NCI-H1092 (cell line): Measurements from ENCODE around the gene CCDC158.

Experiments
- DNase-seq: peaks from one replicate; lab custom pipeline; 2025; lab: John Stamatoyannopoulos, UW

The CCDC158 gene

DNA sequence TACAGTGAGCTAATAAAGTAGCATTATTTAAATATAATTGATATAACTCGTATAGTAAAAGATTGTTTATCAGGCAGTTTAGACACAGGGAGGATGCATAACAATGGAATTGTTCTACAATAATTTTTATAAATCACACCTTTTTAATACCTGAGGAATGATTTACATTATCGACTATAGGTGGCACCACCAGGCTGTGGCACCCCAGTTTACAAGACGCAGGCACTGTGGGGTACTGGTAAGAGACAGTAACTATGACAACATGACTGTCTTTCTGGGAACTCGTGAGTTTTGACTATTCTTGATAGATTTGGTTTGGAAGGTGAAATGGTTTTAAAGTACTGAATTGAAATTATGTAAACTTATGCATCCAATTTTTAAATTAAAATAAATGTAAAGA is 141.5 kb downstream of the CCDC158 start:
- DNase-seq, result no peak

DNA sequence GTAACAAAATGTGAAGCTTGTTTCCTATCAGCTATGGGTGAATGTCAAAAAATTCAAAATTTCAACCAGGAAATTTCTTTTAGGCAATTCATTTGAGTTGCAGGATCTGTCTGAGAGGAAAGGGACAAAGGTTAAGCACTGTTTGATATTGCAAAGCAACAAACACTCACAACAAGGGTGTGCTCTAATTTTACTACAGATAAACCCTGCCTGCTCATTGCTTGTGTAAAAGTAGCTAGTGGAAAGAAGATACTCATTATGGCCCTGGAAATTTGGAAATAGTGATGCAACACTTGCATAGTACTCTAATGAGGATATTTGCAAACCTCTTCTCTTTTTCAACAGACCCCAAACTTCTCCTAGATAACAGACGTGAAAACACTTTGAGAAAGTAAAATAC is 142.4 kb downstream of the CCDC158 start:
- DNase-seq, result no peak

DNA sequence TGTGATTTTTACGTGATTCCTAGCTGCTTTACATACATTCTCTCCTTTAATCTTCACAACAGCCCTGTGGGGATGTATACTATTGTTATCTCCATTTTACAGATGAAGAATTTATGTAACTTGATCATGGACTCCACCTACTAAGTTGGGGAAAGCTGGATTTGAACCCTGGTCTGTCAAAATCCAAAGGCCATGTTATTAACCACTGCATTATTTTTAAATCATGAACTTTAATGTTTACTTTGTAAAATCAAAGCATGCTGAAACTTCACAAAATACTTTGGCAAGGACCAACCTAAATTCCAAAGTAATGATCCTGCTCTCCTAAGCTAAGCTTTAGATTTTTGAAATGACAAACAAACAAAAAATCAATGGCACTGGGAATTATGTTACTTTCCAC is 143.3 kb downstream of the CCDC158 start:
- DNase-seq, result no peak

DNA sequence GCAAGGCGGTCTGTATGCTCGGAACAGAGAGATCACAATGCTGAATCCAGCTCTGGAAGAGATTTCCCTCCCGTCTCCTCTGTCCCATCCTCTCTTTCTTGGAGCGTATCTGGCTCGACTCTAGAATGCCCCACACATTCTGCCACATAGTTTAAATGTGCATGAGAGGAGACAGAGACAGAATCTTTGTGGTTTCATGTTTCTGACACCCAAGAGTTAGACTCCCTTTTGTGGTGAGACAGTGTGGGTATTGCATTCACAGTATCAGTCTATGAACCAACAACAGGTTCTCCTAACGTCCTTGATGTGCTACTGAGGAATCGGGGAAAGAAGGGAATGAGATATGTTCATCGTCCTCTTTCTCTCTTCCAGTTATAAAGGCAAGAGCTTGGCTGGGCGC is 144.1 kb downstream of the CCDC158 start:
- no peak for DNase-seq

DNA sequence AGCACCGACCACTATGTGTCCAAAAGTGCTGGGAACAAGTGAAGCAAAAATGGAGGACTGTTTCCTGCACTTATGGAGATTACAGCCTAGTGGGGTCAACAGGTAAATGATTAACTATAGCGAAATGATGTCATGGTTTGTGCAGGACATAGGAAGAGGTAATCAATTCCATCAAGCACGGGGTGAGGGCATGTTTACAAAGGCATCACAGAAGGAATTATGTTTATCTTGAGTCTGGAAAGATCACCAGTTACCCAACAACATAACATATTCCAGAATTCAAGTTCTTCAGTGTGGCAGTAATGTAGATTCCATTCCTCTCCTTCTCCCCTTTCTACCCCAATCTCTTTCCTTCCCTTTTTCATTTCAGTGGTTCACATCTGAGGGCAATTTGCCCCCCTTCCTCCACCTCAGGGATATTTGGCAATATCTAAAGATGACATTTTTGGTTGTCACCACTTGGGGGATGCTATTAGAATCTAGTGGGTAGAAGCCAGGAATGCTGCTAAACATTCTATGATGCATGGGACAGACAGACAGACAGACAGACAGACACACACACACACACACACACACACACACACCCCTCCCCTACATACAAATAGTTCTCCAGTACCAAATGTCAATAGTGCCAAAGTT is 145.3 kb downstream of the CCDC158 start:
- DNase-seq, result no peak

DNA sequence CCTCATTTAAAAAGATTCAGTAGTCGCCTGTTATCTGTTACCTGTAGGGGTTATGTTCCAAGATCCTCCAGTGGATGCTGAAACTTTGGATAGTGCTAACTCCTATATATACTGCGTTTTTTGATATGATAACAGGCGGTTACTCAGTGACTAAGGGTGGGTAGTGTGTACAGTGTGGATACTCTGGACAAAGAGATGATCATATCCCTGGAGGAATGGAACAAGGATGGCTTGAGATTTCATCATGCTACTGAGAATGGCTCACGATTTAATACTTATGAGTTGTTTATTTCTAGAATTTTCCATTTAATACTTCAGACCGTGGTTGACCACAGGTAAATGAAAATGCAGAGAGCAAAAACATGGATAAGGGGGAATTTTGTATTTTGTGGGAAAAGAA is 147.9 kb downstream of the CCDC158 start:
- no peak for DNase-seq

DNA sequence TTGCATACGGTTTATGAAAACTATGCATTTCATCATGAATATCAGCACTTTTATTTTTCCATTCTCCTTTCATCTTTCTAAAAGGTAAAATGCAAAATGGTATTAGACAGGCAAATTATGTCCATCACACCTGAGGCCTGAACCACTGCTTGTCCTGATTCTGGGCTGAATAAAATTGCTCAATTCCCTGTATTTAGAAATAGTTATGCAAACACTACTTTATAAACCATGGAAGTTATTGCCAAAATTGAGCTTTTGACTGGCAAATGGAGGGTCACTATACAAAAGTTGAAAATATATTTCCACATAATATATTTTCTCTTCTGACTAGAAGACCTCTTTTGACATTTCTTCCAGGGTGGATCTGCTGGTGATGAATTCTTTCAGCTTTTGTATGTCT is 148.4 kb downstream of the CCDC158 start:
- no peak for DNase-seq

DNA sequence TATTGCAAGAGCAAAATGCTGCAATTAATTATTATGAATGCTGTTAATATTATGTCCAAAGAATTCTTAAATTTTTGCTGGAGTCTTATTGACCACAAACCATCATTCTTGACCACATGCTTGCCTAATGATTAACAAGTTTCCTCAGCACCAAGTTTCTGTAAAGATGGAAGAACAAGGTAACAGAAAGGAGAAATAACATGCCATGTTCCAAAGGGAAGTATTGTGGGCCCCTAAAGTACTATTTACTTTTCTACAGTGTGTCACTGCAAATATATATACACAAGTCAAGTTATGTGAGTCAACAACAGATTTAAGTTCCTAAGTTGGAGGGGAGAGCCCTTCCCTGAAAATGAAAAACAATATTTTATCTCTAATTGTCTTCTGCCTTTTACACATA is 148.9 kb downstream of the CCDC158 start:
- no peak for DNase-seq

DNA sequence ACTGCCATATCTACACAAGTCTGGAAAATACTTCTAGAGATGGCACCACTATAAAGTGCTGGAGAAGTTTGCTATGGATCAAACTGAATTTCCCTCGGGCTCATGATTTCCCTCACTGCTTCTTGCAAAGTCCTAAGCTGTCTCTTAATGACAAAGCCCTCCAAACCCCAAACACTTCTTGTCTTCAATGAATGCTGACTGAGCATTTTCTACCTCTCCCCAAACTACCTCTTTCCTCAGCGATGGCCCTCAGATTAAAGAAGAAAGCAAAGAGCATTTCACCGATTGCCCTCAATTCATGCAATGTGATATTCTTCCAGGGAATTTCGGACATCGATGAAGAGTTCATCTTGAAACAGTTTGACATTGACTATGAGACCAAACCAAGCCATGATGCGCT is 149.7 kb downstream of the CCDC158 start:
- no peak for DNase-seq

DNA sequence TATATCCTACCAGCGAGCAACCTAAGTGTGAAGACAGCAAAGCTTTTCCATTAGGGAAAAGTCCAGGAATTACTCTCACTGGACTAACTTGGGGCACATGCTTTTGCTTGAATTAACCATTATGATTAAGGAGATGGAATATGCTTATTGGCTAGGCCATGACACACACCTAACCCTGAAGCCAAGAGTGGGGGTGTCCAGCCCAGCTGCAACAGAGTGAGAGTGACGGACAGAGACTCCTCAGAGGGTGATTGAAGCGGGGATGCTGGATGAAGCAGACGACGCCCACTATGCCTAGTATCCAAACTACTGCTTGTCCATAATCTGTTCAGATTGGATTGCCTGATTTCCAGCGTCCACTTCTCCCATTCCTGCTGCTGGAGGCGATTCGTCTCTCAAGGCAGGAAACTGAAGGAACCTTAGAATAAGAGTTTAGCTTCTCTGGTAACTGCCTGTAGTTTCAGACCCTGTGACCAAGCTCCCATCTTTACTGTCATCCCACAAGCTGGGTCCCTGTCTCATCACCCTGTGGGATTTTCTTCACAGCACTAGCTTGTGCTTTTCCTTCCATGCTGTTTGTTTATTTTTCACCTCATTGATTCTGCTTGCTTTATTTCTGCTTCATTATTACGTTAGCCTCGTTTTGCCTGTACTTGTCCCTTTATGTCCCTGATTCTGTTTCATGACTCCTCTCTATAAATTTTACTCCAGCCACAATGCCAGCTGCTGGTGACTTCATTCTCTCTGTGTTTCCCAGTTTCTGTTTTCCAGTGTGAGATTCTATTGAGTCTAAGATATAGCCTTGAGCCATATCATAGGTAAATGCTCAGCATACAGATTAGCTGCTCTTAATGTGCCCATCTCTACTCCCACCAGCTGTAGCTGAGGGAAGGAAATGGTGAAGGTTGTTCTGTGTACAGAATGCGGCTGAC is 150.4 kb downstream of the CCDC158 start:
- DNase-seq, result no peak

DNA sequence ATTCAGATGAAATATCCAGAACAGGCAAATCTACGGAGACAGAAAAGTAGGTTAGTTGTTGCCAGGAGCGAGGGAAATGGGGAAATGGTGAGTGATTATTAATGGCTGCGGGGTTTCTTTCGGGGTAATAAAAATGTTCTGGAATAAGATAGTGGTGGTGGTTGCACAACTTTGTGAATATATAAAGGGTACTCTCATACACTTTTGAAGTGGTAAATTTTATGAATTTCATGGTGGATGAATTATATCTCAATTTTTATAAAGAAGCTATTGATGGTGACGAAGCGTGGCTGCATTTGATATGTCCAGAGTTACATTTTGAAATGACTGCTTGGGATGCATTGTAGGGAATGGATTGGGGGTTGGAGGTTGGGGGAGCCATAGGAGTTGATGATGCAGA is 153.1 kb downstream of the CCDC158 start:
- no peak for DNase-seq

DNA sequence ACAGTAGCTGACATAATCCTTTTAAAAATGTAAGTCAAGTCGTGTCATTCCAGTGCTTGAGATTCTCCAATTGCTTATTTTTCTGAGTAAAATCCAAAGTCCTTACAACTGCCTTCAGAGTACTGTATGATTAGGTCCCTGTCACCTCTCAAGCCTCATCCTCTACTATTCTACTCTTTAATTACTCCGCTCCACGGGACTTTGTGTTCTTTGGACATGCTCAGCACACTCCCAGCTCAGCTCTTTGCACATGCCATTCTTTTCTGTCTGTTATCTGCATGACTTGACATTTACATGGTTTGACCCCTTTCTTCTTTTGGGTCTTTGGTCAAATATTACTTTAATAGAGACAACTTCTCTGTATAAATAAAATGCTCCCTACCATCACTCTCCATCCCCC is 154.3 kb downstream of the CCDC158 start:
- no peak for DNase-seq

DNA sequence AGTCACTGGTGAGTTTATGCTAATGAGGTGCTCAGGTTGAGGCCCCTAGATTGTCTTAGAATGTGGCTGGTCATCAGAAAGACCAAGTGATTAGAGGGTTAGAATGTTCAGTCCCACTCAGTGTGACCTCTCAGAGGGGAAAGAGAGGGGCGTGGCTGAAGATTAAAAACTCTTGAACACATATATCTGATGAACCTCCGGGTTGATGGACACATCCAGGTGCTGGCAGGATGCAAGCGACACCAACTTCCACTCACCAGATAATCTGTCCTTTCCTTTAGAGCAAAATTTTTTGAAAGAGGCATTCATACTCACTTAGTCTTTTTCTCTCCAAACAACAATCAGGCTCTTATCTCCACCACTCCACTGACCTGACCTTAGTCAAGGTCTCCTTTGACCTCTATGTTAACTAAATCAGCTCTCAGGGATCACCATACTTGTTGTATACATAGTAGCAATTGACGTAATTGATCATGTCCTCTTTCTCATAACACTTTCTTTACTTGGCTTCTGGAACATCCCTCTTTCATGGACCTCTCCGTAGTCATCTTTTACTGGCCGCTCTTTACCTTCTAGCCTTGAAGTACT is 155.2 kb downstream of the CCDC158 start:
- DNase-seq, result no peak
